Heart left ventricle (tissue), 13 donors: Measurements from ENCODE around the gene OR2W3.

Experiments
- POLR2A ChIP-seq, 2 donors: fragments of 450-650 bp; IDR thresholded peaks; one replicate each; pipeline ENCODE4 v1.6.1; 2017; ENCODE audit warnings: antibody characterized with exemption in 2 of 2, mild to moderate bottlenecking in 2 of 2, moderate library complexity in 2 of 2
- TF ChIP-seq, protein P1 (sequence below), 12 donors: fragments of 200-600 bp; sonication (generic) in 4 of 12; IDR thresholded peaks; one replicate each; pipeline versions ENCODE4 v1.5.0 to v1.8.0; 2018 to 2022; ENCODE audit warnings: antibody characterized with exemption in 12 of 12, mild to moderate bottlenecking in 5 of 12
- donor health status: ischemic (EF 13 %, LVEDD 7.1; RV severe dilation, severe dysfunction).
- donor health status: DM: no; HTN: yes; CAD: no.
- donor health status: DM: no; HTN: no; CAD: no.
- donor health status: ischemic (EF 25% LVEDD 6.9; RV normal size, moderate dysfunction).
- donor health status: ischemic (EF 25% LVEDD 5.7; RV mildly dilated, moderate dysfunction).
- donor health status: ischemic (EF 35%, LVEDD 5.7; RV mildly dilated, moderate dysfunction).
- donor health status: nonischemic (EF 11% LVEDD 7.7; RV severe dilation, severe dysfunction).
- donor health status: DM: yes; HTN: yes; CAD: no.
- donor health status: PGD.
- donor health status: ischemic (EF 29% LVEDD 5.4; RV normal size, mild dysfunction).
- donor health status: nonischemic (EF 23%, LVEDD 6.1; RV moderate dilation, normal function).

DNA sequence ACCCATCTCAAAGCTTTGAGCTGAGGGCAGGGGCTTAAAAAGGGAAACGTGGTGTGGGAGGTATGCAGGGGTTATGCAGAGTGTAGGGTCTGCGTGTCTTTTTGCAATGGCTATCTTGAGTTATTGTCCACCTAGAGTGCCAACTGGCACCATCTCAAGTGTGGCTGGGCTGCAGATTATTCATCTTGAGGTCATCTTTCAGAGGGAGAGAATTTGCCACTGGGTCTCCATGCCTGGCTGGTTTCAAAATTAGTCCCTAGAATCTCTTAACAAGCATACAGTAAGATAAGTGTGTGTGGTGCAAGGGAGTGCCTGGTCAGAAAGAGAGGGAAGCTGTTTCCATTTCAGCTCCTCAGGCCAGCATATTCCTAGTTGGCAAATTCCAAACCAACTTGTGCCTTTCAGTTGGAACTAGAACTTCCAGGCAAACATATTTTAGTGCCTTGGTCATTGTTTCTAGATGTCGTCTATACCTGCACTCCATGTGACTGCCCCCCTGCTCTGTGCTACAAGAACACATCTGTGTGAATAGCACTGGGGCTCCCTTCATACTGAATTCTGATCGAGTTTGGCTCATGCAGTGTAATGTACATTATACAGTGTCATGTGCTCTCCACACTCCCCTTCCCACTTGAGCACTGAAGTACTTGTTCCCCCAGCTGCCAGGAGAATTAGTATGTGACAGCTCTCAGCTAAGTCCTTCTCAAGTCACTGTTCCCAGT is 19.7 kb downstream of the OR2W3 start:
- TF ChIP-seq POLR2A (IDR thresholded peaks at IDR 0.05) = no peak
- TF ChIP-seq, protein P1, sequence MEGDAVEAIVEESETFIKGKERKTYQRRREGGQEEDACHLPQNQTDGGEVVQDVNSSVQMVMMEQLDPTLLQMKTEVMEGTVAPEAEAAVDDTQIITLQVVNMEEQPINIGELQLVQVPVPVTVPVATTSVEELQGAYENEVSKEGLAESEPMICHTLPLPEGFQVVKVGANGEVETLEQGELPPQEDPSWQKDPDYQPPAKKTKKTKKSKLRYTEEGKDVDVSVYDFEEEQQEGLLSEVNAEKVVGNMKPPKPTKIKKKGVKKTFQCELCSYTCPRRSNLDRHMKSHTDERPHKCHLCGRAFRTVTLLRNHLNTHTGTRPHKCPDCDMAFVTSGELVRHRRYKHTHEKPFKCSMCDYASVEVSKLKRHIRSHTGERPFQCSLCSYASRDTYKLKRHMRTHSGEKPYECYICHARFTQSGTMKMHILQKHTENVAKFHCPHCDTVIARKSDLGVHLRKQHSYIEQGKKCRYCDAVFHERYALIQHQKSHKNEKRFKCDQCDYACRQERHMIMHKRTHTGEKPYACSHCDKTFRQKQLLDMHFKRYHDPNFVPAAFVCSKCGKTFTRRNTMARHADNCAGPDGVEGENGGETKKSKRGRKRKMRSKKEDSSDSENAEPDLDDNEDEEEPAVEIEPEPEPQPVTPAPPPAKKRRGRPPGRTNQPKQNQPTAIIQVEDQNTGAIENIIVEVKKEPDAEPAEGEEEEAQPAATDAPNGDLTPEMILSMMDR (IDR thresholded peaks at IDR 0.05) = no peak
